GM19452 (cell line): Measurements from ENCODE around the gene CCNL2.
"Not testable (repeated sequence)": the region's sequence is repeated elsewhere in the genome, so short reads cannot be mapped to it uniquely, and the experiment has no call there.

Experiments used
- ATAC-seq: cut with Tn5 transposase; IDR thresholded peaks from one replicate; pipeline ENCODE4 v1.9.1; 2021; ENCODE audit not compliant: unreplicated experiment

CCNL2 gene

DNA sequence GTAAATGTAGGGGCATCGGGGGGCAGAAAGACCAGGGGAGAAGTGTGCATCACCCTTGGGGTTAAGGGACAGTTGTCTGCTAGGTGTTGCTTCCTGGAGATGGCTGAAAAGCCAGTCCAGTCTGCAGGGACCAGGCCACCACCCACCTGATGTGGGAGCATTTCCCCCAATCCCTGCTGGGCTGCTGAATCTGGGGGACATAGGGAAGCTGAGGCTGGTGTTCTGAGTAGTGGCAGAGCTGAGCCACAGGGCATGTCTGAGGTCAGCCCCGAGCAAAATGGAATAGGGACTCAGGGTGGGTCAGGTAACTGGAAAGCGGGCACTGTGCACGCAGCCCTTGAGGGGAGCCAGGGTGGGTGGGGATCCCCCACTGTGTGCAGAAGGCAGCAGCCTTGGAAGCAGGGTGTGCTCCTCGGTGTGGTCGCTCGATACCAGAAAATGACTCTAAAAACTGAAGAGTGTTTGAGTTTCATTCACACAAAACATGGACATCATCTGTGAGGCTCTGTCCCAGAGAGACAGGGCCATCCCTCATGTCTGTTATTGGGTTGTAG is 2.4 kb upstream of the CCNL2 start:
- ATAC-seq, result no peak

DNA sequence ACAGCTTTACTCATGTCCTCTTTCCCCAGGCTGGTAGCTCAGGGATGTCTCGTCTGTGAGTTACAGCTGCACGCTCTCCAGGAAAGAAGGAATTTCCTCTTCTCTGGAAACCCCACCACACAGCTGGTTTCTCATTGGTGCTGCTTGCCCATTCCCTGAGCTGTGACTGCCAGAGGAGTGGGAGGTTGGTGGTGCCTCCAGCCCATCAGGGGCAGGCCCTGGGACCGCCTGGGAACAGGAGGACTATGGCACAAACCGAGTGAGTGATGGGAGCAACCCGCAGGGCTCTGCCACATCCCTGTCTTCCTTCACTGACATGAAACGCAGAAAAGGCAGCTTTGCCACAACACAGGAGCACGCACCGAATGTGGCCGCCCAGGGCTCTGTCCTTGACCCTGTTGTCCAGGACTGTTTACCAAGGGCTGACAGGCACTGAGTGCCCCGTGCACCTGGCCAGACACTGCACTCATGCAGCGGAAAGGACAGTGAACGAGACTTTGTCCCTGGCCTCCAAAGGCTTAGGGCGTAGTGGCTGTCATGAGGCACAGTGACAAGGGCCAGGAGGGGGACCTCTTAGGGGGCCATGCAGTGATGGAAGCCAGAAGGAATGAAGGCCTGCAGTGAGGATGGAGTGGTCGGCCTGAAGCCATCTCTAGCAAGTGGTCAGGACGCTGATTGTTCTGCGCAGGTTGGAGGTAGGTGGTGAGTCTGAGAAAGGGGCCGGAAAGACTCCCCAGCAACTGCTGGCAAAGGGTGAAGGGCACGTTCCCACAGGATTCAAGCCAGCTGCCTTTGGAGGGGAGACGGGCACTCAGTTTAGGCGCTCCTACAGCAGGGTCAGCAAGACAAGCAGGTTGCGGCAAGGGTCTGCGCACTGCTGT is 1.7 kb upstream of the CCNL2 start:
- no peak for ATAC-seq

DNA sequence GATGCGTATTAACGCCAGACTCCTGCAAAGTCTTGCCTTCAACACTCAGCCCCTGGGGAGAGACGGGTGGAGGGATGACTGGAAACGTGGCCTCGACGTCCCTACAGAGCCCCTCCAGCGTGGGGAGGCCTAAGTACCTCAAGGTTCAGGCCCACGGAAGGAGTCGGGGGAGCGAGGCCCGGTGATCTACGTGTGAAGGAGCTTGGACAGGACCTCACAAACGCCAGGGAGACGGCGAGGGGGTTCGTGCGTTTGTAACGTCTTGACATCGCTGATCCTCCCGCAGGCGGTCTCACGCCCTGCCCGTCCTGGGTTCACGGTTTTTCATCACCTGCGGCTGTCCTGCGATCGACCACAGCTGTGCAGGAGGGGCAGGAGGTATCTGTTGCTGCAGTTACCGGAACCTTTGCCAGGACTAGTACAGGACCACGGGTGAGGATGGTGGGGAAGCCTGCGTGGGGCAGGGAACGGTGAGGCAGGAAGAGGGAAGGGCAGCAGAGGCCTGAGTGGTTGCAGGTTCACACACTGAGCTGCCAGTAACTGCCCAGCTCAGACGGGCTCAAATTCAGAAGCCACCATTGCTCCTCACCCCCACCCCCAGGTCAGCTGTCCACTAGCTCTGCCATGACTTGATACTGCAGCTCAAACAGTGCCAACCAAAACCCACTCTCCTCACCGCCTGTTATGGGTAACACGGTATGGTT is 889 bp upstream of the CCNL2 start:
- ATAC-seq, result no peak

DNA sequence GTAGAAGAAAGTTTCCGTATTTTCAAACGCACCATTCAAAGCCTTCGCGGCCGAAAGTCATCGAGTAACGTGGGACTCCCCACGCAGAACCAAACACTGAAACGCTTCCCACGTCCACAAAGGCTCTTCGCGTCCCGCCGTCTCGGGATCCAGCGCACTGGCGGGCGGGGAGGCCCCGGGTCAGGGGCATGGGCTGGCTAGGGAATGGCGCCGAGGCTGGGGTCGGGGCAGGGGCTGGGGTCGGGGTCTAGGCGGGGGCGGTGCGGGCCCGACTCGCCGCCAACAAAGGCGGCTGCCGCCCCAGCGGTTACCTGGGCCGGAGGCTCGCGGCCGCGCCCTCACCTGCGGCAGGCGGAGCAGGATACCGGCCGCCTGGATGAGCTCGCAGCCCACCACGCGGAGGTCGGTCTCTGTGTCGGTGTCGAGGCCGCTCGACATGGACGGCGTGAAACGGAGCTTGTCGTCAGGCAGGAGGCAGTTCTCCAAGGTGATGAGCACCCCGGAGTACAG is 403 bp downstream of the CCNL2 start:
- peak; percentile 3 for ATAC-seq

DNA sequence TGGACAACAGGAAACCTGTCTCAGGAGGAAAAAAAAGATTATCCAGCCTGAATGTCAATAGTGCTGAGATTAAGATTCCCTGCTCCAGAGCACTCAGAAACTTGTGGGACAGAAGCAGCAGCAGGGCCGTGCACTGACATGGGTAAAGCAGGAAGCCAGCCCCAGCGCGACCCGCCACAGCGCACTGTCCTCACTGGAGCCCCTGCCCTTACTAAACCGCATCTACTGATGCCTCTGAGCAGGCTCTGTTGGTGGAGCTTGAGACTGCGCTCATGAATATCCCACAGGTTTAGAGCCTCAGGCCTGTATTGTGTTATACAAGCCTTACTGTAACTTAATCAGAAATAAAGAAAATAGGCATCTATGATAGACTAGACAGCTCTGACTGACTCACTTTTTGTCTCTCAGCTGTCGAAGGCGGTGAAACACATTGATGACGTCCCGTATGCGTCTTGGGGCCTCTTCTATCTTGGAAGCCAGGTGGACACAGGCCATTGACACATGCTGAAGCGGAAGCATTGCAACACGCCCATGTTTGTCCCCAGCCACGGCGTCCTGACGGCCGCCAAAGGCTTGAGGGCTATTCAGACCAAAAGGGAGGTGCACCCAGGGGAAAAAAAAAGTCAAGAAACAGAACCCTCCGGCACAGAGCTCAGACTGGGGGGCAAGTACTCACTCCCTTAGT is 1.2 kb downstream of the CCNL2 start:
- no peak for ATAC-seq

DNA sequence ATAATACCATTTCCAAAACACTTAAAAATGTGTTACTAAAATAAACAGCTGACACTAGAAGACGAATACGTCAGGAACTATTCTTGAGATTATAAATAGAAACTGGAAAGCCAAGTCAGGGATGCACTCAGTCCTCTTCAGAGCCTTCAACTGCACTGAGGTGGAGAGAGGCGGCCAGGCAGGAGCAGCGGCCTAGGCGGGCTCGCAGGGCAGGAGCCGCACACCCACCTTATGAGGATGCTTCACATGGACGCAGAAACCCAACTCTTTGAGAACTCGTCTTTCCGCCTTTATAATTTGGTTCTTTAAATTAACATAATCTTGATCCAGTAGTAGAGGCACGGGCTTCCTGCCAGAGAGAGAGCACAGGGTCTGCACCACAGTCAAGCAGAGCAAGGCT is 4.0 kb downstream of the CCNL2 start:
- no peak for ATAC-seq

DNA sequence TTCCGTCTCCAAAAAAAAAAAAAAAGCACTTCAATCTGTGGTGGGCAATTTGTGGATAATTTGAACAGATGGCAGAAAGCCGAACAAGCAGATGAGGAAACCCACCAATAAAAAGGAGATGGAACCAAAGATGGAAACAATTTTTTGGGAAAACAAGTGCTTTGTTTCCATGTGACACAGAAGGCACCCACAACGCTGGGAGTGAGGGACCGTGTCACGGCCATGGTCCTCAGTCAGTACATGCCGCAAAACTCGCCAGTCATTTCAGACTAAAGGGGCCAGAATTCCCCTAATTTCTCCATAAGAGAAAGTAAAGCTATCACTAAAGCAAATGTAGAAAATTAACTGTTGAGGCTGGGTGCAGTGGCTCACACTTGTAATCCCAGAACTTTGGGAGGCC is 5.0 kb downstream of the CCNL2 start:
- no peak for ATAC-seq

DNA sequence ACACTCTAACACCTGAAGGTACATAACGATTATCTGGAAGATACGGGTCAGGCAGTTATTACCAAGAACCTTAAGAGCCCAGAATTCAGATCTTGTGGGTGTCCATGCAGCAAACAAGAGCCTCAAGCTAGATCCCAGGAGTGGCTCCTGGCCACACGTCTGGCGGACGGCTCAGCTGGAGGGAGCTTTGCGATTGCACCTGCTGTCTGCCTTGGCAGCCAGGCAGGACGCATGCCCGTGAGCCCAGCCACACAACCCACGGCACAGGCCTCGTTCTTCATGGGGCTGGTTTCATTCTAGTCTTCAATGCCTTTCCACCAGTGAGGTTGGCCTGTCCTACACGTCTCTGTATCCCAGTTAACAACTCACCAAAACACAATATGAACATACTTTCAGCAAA is 5.7 kb downstream of the CCNL2 start:
- no peak for ATAC-seq

DNA sequence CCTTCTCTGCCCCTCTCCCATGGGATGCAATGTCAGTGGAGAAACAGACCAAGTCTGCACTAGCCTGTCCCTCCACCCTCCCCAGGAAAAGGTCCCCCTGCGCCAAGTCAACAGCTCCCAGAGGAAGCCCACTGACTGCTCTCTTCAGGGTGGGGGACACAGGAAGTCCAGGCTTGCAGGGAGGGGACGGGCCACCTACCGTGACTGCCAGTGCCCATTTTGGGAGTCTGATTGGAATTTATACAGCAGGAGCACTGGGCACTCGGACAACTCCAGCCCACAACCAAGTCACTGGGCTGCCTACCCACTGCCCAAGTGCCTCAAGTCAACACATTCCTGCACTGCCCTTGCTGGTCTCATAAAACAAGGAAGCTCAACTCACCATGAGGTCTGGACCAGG is 6.1 kb downstream of the CCNL2 start:
- no peak for ATAC-seq

DNA sequence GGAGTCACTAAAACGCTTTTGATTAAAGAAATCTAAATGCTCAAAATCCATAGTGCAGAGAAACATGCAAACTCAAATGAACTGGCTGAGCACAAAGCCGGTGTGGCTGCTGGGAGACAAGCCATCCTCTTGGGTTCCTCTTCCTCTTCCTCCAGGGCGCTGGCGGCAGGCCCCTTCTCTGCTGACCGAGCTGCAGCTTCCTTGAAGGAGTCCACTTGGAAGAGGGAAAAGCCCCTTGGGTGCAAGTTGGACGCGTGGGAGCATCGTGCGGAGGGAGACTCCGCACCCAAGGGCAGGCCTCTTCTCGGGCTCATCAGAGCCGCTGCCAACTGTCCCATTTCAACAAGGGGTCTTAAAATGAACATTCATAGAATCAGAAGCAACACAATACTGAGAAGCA is 7.9 kb downstream of the CCNL2 start:
- ATAC-seq, result no peak

DNA sequence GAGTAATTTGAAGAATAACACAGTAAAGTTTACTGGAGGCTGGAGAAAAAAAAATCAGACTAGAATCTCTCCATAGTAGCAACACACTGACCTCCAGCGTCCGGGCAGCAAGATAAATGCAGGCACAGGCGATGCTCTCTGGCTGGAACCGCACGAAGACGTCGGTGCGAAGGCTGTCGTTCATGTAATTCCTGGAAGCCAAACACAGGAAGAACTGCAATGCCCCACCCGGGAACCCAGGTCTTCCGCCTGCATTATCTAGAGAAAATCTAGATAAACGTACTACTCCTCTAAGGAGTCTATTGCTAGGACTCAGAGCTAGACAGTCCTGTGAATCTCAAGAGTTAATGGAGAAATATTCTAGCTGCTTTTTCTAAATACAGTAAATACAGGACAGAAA is 8.5 kb downstream of the CCNL2 start:
- ATAC-seq, result no peak

DNA sequence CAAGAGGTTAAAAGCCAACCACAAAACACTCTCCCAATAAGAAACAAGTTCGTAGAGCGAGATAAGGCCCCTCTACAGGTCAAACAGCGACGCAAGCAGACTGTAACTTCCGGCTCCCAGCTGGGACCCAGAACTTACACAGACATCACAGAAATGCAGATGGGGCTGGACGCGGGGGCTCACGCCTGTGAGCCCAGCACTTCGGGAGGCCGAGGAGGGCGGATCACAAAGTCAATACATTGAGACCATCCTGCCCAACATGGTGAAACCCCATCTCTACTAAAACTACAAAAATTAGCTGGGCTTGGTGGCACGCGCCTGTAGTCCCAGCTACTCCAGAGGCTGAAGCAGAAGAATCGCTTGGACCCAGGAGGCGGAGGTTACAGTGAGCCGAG is 11.1 kb downstream of the CCNL2 start:
- no peak for ATAC-seq

DNA sequence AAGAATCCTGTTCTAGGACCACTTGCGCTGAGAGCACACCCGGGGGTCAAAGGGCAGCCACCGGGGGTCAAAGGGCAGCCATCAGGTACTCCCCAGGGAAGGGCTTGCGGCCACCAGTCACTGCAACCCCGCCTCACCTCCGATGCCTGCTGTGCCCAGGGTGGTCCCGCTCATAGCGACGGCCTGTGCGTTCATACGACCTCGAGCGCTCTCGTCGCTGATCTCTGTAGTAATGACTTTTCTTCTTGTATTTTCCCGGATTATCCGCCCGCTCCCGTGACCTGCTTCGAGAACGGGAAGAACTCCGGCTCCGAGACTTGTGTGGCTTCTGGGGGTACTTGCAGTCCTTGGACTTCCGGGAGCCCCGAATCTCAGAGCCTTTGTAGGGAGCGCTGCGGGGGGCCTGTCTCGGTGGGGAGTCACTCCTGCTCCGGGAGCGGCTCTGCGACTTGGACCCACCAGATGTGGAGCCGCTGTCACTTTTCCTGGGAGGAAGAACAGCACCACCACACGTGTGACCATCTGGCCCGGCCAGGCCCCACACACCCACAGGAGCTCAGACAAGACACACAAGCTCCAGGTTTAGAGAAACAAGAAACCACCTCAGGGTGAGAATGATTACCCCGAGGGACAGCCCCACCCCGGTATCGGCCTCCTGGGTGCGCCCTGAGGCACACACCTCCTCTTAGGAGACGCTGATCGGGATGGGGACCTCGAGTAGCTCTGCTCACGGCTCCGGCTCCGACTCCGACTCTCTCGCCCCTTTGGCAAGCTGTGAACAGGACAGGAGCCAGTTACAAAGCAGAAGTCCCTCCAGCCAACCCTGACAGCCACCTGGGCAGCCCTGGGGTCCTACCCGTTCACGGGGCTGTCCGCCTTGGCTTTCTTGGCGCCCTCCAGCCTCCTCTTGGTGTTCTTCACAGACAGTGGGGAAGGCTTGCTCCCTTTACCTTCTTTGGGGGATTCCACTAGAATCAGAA is 11.7 kb downstream of the CCNL2 start:
- no peak for ATAC-seq

DNA sequence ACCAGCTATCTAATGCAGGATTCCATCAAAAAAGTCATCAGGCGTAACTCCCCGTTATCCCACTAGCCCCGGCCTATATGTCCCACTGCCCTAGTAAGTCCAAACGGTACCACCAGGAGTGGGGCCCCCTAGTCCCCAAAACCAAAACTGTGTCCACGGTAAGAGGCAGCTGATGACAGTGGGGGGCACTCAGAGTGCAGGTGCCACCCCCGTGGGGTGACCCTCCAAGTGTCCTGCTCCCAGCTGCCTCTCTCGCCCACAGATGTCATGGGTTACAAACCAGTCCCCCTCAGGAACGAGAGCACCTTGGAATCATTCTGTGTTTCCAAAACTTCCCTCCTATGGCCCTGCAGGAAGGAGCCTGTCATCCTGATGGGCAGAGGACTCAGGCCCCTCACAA is 13.2 kb downstream of the CCNL2 start:
- ATAC-seq, result no peak

DNA sequence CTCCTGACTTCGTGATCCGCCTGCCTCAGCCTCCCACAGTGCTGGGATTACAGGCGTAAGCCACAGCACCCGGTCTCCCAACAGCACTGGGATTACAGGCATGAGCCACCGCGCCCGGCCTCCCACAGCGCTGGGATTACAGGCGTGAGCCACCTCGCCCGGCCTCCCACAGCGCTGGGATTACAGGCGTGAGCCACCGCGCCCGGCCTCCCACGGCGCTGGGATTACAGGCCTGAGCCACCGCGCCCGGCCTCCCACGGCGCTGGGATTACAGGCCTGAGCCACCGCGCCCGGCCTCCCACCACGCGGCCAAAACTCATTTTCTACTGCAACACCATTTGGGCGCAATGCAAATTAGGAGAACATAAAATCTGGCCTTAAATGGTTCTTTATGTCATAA is 13.8 kb downstream of the CCNL2 start:
- not testable (repeated sequence) for ATAC-seq

DNA sequence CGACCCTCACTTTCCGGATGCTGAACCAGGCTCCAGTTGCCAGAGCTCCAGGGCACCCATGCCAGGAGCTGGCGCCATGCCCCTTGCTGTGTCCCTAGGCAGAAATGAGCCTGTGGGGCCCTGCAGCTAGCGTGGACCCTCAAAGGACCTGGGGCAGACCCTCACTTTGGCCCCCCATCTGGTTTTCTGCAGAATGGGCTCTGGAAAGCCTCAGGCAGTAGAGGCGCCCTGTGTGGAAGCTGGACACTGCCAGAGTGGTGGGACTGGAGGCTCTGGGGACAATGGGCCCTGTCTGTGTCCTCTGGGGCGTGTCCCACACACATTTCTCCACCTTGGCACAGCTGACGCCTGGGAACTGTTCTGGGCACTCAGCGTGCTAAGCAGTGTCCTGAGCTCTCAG is 17.8 kb downstream of the CCNL2 start:
- no peak for ATAC-seq

DNA sequence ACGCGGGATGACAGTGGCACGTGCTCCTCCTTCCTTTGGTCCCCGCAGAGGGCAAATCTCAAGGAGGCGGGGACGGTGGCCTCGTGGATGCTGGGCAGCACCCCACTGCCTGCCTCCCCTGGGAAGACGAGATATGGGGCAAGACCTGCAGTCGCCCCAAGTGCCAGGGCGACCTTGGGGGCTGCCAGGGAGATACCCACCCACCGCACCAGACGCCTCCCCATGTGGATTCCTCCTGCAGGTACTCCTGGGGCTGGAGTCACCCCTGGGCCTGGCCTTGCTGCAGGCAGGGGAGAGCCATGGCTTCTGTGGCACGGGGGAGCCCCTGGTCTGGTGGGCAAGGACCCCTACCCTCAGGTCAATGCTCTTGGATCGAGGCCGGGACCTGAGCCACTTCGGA is 18.3 kb downstream of the CCNL2 start:
- no peak for ATAC-seq

DNA sequence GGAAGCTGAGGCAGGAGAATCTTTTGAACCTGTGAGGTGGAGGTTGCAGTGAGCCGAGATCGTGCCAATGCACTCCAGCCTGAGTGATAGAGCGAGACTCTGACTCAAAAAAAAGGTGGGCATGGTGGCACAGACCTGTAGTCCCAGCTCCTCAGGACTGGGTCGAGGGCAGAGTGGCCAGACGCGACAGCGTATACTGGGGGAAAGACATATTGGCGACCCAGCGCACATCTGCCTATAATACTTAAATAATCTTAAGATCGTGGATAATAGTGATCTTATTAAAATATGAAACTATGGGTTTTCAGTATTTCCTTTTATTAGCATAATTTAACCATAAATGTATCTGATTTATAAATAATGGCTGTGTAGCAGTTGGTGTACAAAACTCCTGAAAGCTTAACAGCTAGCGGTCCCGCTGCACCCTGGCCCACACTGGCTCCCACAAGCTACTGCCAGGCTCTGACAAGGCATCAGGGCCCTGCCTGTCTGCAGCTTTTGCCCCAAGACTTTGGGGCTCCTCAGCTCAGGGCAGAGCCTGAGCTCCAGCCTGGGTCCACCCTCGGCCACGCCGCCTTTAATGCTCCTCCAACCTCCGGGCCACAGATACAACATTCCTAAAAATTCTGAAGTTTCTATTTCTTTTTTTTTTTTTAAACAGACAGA is 21.5 kb downstream of the CCNL2 start:
- no peak for ATAC-seq

DNA sequence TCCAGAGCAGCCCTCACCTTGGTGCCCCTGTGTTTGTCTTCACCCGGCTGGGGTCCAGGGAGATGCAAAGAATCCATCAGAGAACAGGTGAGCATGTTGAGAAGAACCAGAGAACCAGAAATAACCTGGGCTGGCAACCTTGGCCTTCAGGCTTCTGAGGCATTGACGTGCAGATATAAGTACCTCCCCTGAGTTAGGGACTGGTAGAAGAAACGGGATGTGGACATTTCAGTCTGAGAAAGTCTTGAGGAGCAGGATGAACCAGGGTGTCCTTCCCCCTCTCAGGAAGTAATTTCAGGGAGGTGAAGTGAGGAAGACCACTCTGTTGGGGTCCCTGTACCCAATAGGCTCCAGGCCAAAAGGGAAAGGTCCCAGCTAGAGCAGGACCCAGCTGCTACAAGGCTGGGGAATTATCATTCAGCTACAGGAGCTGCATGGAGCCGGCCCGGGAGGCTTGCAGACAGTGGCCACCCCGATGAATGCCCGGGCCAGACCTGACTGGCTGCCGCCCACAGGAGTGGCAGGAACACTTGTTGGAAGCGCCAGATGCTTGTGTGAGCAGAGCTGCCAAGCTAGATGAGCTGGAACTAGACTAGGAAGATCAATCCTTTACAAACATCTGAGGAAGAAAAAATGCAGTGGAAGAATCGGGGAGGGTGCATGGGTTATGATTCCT is 22.4 kb downstream of the CCNL2 start:
- ATAC-seq, result no peak
